HT1080 (cell line): ENCODE results near the gene DZIP1. TPM values are rescaled to one million over a fixed set of nuclear protein-coding genes. Genes with fewer than 3 reads are reported as not detected.
A peak's percentile ranks its signal among the peaks of the same experiment; 100 is the strongest.

Experiments
- DNase-seq: peaks from one replicate; pipeline ENCODE4 v3.0.0-alpha.2; 2015; ENCODE audit warnings: low read depth
- total RNA-seq: library from RNA; depleted of rRNA; stranded (reverse); fragments of >200 nt; shearing (Covaris generic); gene quantifications from 2 replicates; pipeline ENCODE4 v1.2.3, GENCODE V29; 2014

DZIP1 gene
- total RNA-seq, 1 experiment from 2014 or later = 25.0 TPM

DNA sequence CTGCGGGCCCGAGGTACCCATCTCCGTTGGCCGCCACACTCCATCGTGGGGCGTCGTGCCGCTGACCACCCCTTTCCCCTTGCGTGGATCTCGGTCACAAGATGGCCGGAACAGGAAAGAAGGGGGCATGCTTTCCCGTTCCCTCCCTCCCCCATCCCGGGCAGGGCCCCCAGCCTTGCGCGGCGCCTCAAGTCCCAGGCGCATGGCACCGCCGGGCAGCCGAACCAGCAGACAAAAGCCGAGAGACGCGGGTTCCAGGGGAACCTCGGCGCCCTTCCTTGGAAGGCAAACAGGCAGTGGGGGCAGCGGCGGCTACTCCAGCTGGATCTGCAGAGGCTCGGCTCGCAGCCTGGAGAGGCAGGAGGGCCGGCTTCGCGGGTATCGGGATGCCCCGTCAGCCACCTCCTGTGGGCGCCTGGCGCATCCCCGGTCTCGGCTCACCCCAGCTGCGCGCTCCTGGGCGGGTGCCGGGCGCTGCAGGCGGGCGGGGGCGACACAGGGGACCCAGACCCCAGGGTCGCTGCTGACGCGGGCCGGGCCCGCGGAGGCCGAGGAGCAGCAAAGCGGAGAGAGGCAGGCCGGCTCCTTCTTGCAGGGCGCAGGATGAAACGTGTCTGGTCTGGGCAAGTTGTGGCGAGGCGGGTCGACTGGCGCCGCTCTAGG, 439 bp downstream of the DZIP1 start:
- peak; percentile 55 for DNase-seq

DNA sequence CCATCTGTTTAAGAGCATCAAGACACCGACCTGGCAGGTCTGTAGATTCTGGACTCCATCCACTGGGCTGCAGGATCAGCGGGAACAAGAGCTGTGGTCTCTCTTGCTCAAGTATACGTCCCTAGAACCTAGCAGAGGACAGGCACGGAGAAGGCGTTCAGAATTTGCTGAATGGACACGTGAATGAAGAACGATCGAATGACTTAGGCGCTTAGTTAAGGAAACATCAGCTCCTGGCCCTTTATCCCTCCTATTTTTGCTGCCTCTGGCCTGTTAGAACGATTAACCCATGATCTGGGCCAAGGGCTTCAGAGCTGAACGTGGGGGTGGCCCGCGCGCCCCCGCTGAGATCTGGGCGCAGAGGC, 953 bp downstream of the DZIP1 start:
- peak; percentile 51 for DNase-seq

DNA sequence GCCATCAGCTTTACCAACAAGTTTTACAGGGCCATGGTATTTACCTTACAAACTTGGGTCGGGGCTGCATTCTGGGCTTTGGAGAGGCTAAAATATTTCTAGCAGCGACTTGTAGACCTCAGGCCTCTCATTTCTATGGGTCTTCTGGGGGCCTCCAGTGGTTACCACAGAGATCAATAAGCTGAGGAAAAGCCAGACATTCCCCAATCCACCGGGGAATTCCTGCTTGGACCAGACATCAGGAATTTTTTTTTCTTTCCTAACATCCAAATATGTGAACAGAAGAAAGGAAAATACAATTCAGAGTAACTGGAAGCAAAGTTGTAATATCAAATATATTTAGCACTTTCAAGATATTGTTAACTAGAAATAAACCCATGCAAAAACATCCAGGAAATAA, 1.5 kb downstream of the DZIP1 start:
- DNase-seq = no peak

DNA sequence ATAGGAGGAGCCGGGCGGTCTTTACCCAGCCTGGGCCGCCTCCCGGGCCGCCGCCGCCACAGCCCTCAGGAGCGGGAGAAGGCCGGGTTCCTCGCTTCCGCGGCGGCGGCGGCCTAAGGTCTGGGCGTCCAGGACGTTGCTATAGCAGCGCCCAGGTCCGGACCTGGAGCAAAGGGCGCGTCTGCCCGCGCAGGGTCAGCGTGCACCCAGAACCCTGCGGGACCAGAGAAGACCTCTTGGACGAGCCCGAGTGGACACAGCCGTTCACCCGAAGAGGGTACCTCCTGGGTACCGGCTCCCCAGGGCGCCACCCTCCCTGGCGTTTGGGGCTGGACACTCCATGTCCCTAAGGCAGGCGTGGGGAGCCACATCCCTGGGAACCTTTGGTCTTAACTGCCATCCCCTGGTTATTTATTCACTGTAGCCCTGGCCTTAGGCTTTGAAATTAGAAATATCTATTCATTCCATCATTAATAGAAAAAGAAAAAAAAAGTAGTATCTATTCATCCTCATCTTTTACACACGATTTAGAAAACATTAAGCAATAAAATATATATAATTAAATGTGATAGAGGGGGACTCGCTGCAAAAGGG, 2.4 kb downstream of the DZIP1 start:
- no peak for DNase-seq

DNA sequence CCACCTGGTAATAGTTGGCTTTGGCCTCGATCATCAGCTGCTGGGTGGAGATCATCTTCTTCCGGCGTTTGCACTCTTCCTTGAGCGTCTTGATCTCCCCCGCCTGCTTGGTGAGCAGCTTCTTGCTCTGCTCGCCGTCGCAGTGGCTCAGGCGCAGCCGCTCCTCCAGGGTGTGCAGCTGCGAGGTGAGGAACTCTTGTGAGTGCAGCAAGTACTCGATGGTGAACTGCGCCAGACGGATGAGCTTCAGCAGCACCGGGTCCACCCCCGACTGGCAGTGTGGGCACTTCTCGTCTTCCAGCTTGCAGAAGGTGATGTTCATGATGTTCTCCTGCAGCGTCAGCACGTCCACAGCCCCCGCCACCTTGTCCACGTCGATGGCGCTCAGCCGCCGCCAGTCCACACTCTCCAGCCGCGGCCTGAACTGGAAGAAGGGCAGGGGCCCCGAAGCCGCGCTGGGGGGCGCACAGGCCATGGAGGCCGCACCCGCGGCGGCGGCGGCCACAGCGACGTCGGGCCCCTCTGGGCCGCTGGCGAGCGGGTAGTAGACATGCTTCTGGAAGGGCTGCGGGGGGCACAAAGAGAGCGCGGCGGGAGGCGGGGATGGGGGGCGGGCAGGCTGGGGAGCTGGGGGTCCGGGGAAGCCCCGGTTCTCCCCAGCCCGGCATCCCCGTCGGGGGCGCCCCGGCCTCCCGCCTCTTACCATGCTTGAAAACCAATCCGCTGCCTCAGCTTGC, 3.0 kb downstream of the DZIP1 start:
- no peak for DNase-seq

DNA sequence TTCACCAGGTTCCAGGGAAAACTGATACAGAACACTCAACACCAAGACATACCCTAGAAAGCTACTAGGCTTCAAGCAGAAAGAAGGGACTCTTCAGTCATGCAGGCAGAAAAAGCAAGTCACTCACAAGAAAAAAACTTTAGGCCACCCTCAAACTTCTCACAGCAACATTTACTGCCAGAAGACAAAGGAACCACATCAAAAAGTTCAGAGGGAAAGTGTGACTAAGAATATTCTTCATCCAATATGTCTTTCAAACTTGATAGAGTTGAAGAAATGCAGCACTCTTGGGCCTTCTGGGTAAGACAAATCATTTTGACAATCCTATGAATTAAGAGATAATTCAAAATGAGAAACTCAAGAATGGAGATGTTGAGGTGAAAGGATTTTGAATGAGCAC, 7.7 kb downstream of the DZIP1 start:
- no peak for DNase-seq

DNA sequence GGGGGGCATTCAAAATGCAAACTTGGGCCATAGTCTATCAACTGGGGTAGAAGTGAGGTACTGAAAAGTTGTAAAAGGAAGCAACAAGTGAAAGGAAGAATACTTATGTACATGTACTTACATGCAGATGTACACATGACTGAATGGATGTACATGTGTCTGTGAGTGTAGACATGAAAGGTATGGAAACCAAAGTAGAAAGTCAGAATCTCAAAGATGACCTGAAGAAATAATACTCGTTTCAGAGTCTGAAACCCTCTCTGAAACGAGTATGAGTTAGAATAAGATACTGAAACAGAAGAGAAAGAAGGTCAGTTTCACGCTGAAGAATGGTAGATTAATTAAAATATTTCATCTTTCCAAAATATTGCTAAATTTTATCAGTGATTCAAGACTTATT, 13.9 kb downstream of the DZIP1 start:
- no peak for DNase-seq

DNA sequence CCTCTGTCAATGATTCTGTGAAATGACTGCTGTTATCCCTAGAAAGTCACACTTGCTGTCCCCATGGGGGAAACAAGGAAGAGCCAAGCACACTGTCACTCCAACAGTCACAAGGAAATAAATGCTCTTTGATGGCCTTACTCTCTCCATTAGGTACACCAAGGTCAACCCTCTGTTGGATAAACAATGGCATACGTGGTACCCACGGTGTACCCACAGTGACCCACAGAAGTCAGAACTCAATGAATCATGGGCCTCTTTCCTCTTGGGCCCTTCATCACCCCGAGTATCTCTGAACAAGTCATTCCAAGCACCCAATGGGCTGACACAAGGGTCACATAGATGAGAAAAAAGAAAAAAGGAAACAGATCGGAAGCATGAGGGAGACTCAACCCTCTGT, 15.4 kb downstream of the DZIP1 start:
- no peak for DNase-seq

DNA sequence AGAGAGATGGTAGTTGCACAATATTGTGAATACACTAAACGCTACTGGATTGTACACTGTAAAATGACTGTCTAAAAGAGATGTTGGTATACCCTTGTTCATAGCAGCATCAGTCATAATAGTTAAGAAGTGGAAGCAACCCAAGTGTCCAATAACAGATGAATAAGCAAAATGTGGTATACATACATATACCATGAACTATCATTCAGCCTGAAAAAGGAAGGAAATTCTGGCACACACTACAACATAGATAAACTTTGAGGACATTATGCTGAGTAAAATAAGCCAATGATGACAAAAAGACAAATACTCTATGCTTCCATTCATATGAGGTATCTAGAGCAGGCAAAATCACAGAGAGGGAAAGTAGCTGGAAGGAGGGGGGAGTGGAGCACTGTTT, 16.0 kb downstream of the DZIP1 start:
- DNase-seq = no peak

DNA sequence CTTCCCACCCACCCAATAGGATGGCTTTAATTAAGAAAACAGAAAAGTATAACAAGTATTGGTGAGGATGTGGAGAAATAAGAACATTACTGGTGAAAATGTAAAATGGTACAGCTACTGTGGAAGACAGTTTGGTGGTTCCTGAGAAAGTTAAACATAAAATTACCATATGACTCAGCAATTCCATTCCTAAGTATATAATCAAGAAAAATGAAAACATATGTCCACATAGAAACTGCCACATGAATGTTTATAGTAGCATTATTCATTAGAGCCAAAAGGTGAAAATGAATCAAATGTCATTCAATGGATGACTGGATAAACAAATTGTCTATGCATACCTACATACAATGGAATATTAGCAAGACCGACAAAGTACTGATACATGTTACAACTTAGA, 16.9 kb downstream of the DZIP1 start:
- no peak for DNase-seq

DNA sequence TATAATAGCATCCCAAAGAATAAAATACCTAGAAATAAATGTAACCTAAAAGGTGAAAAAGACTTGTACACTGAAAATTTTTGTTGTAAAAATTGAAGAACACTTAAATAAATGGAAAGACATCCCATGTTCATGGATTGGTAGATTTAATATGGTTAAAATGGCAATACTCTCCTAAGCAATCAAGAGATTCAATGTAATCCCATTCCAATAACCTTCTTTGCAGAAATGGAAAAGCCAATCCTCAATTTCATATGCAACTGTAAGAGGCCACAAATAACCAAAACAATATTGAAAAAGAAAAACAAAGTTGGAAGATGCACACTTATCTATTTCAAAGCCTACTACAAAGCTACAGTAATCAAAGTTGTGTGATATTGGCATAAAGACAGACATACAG, 17.7 kb downstream of the DZIP1 start:
- DNase-seq = no peak

DNA sequence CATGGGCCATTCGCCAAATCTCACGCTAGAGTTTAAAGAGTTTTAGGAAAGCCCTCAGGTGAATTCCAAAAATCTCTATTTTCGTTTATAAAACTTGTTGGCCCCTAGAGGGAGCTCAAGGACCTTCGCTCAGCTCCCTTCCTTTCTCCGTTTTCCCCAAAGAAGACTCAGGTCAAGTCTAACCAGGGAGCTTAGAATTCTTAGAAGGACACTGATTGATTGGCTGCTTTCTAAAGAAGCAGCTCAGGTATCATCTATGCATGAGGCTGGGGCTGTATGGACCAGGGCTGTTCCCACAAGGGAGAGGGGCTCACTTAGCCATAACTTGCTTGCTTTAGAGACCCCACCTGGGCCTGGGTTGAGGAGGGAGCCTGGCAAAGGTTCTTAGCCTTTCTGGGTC, 20.5 kb downstream of the DZIP1 start:
- DNase-seq = peak; percentile 34

DNA sequence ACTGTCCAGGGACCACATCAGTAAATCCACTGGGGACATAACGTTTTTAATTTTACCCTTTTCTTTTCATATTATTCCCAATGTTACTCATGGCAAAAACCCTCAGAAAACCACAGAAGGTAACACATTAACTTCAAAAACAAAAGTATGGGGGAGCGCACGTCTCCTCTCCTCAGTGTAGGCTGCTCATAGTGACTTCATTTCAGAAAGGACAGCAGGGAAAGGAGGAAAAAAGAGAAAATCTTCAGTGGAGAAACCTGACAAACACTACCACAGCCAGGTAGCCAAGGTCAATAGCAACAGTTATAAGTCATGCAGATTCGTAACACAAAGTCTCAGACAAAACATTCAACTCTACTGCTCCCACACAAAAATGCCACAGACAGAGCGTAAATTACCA, 21.4 kb downstream of the DZIP1 start:
- DNase-seq = no peak

DNA sequence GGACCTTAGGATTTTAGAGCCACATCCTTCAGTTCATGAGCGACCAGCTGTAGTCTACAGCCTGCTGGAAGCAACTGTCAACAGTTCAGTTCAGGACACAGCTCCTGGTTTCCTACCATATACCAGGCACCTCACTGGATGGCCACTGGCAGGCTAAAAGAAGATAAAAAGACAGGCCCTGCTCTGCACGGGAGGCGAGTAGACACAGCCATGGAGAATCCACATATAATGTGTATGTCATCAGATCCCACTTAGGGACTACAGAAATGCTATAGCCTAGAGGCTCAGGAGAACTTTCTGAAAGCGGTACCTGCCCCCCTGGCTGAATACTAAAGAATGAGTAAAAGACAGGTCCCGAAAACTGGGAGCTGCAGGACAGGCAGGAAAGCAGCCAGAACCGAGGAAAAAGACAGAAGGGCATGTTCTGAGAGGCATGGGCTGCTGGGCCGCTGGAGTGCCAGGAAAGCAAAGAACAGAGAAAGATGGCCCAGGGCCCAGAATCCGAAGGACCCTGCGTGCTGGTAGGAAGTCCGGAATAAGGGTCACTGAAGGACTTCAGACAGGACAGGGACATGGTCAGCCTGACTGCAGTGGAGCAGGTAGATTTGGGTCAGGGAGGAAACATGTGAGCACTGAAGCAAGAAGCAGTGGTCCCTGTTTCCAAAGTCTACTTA, 23.5 kb downstream of the DZIP1 start:
- DNase-seq = no peak

DNA sequence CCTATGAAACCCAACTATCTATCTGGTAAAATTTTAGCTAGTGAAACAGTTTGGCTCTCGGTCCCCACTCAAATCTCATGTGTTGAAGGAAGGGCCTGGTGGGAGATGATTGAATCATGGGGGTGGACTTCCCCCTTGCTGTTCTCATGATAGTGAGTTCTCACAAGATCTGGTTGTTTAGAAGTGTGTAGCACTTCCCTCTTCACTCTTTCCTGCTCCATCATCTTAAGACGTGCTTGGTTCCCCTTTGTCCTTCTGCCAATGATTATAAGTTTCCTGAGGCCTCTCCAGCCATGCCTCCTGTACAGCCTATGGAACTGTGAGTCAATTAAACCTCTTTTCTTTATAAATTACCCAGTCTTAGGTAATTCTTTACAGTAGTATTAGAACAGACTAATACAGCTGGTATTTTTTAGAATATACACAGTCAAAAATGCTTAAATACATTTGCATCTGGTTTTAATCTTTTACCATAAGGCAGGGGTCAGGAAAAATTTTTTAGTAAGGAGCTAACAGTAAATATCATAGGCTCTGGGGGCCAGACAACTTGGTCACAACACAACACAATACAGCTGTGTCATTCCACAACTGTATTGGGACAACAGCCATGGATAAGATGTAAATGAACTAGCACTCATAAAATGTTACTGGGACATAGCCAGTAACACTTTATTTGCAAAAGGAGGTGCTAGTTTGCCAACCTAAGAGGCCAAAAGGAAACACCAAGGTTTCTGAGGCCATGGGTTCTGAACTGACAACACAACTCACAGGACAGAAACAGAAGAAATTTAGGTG, 24.3 kb downstream of the DZIP1 start:
- no peak for DNase-seq

DNA sequence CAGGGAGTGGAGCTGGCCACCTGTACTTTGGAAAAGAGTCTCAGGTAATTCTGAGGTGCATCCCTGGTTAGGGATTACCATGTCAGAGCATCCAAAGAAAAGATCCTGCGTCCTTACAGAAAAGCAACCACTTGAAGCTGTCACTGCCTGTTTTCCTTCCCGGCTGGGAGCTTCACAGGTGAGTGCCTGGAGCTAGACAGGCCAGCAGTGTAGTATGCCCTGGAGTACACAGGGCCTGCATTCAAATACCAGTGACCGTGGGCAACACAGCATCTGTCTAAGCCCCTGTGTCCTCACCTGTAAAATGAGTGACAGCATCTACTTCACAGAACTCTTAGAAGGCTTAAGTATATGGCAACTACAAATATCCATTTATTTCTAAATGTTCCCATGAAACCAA, 29.0 kb downstream of the DZIP1 start:
- DNase-seq = no peak

DNA sequence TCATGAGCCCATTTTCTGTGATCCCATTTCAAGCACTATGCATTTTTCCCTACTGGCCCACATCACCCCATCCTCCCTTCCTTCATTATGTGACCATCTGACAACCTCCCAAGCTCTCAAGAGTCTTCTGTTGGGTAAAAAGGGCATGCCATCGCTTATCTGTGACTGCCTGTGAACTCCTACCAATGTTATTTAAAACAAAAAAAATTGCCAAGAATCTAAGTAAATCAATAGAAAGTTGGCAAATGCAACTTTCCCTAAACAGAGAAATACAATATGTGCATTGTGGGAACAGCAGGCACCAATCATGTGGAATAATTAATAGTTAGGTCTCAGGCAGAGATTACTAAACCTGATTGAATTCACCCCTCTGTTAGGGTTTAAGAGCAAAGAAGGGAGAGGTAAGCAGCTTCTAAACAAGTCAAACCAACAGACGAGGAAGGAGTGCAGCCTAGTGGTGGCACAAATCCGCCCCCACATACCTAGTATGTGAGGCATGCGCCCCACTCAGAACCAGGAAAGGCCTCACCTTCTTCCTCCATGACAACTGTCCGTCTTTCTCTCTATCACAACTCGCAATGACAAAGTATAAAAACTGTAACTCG, 29.8 kb downstream of the DZIP1 start:
- no peak for DNase-seq

DNA sequence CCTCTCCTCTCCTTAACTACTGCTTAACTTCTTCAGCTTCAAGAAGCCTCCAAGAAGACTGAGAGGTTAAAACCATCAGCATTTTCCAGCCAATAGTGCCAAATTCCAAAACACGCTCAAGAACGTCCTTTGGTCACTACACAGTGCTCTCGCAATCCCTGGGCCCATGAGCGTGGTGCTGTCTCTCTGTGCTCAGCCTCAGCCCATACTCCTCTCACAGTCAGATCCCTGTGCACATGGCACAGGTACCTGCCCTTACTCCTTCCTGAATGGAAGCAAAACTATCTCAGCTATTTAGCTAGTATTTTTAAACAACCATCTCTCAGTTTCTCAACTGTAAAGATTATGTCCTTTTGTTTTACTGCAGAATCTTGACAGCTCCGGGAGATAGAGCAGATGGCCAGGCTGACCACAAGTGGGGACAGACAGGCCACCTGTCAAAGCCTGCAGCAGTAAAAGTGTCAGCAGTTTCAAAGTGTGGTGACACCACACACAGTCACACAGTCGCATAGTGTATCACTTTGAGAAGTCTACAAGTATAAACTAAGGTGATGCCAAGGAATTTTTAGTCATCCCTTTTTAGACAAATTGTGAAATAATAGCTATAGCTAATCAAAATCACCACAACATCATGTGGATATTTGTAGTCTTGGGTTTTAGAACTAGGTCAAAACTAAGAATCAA, 35.7 kb downstream of the DZIP1 start:
- no peak for DNase-seq

DNA sequence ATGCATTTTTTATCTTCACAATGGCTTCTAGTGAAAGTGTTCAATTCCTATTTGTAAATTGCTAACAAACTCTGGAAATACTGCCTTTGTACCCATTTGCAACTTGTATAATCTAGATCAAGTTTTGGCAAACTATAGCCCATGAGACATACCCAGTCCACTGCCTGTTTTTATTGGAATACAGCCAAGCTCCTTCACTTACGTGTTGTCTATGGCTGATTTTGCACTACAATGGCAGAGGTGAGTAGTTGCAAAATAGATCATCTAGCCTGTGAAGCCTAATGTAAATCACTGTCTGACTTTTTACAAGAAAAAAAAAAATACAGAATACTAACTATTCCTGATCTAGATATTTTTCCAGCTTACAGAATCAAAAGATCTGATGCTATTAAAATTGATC, 37.1 kb downstream of the DZIP1 start:
- DNase-seq = peak; percentile 71

DNA sequence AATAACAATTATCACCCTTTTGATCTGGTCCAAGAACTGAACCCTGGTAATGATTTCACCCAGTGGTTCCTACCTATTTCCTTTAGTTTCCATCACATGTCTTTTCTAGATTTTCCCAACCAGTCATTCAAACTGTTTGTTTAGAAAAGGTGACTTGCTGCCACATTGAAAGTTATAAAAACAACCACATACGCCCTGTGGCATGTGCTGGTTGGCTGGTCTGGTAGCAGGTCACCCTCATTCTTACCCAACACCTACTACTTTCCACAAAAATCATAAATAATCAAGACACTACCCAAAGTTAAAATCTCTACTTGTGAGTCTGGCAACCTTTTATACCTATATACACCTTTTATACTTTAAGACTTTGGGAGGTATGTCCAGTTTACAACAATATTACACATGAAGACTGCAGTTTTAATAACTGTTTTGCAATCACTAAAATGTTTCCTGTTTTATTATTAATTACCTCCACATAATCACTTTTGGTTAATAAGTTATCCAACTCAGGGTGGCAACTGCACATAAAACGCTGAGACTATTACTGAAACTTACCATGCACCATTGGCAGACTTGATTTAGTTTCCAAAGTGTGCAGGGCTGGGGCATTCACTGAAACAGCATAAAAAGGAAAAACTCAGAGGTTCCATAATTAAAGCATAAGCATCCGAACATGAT, 38.9 kb downstream of the DZIP1 start:
- DNase-seq = no peak
